ENCODE measurements around the gene OR5H15. TPM values are rescaled to one million over a fixed set of nuclear protein-coding genes. Genes with fewer than 3 reads are reported as not detected.

The OR5H15 gene
- total RNA-seq, 1 donor from 2014 or later, result not detected

DNA sequence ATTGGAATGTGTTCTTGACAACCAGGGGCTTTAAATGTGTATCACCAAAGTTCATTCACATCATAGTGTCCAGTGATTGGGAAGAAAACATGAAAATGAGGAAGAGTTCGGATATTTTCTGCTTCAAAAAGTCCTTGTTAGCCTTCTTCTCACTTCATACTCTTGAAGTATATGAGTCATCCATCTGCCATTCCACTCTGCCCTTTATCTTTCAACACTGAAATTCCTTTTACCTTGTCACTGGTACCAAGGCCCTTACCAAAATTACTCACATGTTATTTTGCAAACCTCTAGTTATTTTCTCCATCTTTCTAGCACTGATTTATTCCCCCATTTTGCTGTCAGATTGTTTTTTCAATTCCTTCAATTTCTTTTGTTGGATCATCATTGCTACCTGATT lies 32.5 kb downstream of the OR5H15 start:
- no peak overlapping the region for H3K27ac Mint-ChIP-seq (ENCODE audit: unreplicated experiment)
- no peaks in the 10 kb centered on the region for H3K36me3 Mint-ChIP-seq (ENCODE audit: low read depth, unreplicated experiment)
- TF ChIP-seq, protein P1, sequence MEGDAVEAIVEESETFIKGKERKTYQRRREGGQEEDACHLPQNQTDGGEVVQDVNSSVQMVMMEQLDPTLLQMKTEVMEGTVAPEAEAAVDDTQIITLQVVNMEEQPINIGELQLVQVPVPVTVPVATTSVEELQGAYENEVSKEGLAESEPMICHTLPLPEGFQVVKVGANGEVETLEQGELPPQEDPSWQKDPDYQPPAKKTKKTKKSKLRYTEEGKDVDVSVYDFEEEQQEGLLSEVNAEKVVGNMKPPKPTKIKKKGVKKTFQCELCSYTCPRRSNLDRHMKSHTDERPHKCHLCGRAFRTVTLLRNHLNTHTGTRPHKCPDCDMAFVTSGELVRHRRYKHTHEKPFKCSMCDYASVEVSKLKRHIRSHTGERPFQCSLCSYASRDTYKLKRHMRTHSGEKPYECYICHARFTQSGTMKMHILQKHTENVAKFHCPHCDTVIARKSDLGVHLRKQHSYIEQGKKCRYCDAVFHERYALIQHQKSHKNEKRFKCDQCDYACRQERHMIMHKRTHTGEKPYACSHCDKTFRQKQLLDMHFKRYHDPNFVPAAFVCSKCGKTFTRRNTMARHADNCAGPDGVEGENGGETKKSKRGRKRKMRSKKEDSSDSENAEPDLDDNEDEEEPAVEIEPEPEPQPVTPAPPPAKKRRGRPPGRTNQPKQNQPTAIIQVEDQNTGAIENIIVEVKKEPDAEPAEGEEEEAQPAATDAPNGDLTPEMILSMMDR (IDR thresholded peaks at IDR 0.05; ENCODE audit: unreplicated experiment), result no peak
- no peak for DNase-seq (ENCODE audit: low spot score)
- H3K27me3 Mint-ChIP-seq (ENCODE audit: unreplicated experiment), result no peaks in the 10 kb centered on the region
- no peaks in the 10 kb centered on the region for H3K9me3 Mint-ChIP-seq (ENCODE audit: unreplicated experiment)
- H3K4me1 Mint-ChIP-seq (ENCODE audit: unreplicated experiment), result no peaks in the 10 kb centered on the region
- no peak overlapping the region for H3K4me3 Mint-ChIP-seq (ENCODE audit: unreplicated experiment)

DNA sequence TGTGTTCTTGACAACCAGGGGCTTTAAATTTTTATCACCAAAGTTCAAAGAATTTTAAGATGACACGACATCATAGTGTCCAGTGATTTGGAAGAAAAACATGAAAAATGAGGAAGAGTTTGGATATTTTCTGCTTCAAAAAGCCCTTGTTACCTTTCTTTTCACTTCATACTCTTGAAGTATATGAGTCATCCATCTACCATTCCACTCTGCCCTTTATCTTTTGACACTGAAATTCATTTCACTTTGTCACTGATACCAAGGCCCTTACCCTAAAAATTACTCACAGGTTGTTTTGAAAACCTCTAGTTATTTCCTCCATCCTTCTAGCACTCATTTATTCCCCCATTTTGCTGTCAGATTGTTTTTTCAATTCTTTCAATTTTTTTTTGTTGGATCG lies 42.7 kb downstream of the OR5H15 start:
- Mint-ChIP-seq H3K27ac (ENCODE audit: unreplicated experiment) (no peak overlapping the region), H3K4me3 (ENCODE audit: unreplicated experiment) (no peak overlapping the region), H3K36me3 (ENCODE audit: low read depth, unreplicated experiment) (no peaks in the 10 kb centered on the region), H3K4me1 (ENCODE audit: unreplicated experiment) (no peaks in the 10 kb centered on the region), H3K9me3 (ENCODE audit: unreplicated experiment) (no peaks in the 10 kb centered on the region), H3K27me3 (ENCODE audit: unreplicated experiment) (no peaks in the 10 kb centered on the region)
- TF ChIP-seq, protein P1 (IDR thresholded peaks at IDR 0.05; ENCODE audit: unreplicated experiment), result no peak
- no peak for DNase-seq (ENCODE audit: low spot score)

DNA sequence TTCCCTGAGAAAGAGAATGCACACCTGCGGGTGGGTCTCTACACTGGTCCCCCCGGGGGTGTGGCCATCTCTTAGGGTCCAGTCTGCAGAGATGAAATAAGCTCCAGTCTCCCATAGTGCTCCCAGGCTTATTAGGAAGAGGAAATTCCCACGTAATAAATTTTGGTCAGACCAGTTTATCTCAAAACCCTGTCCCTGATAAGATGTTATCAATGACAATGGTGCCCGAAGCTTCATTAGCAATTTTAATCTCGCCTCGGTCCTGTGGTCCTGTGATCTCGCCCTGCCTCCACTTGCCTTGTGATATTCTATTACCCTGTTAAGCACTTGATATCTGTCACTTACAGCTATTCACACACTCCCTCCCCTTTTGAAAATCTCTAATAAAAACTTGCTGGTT lies 46.8 kb downstream of the OR5H15 start:
- peaks cover 2% of the 10 kb centered on the region for H3K27me3 Mint-ChIP-seq (ENCODE audit: unreplicated experiment)
- H3K4me3 Mint-ChIP-seq (ENCODE audit: unreplicated experiment), result no peak overlapping the region
- H3K9me3 Mint-ChIP-seq (ENCODE audit: unreplicated experiment), result no peaks in the 10 kb centered on the region
- H3K4me1 Mint-ChIP-seq (ENCODE audit: unreplicated experiment), result peaks cover 8% of the 10 kb centered on the region
- no peak overlapping the region for H3K27ac Mint-ChIP-seq (ENCODE audit: unreplicated experiment)
- no peak for DNase-seq (ENCODE audit: low spot score)
- no peaks in the 10 kb centered on the region for H3K36me3 Mint-ChIP-seq (ENCODE audit: low read depth, unreplicated experiment)
- TF ChIP-seq, protein P1 (IDR thresholded peaks at IDR 0.05; ENCODE audit: unreplicated experiment), result no peak

DNA sequence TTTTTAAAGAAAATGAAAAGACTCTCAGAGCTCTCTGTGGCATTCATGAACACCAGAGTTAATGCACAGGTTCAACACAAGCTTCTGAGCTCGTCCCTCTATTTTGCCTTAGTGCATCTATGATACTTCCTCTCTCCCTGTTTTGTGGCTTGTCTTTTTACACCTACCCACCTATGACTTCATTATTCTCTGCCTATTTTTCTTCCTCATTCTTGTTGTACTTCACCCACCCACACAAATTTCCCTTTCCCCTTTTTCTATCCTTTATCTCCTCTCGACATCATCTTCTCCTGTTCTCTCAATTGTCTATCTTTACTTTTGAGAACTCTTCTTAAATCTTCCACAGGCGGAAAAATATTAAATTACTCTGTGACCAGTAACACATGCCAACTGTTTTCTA lies 48.6 kb downstream of the OR5H15 start:
- H3K4me1 Mint-ChIP-seq (ENCODE audit: unreplicated experiment), result peaks cover 8% of the 10 kb centered on the region
- H3K4me3 Mint-ChIP-seq (ENCODE audit: unreplicated experiment), result no peak overlapping the region
- no peaks in the 10 kb centered on the region for H3K36me3 Mint-ChIP-seq (ENCODE audit: low read depth, unreplicated experiment)
- no peak for DNase-seq (ENCODE audit: low spot score)
- TF ChIP-seq, protein P1 (IDR thresholded peaks at IDR 0.05; ENCODE audit: unreplicated experiment), result no peak
- H3K9me3 Mint-ChIP-seq (ENCODE audit: unreplicated experiment), result no peaks in the 10 kb centered on the region
- peaks cover 2% of the 10 kb centered on the region for H3K27me3 Mint-ChIP-seq (ENCODE audit: unreplicated experiment)
- H3K27ac Mint-ChIP-seq (ENCODE audit: unreplicated experiment), result no peak overlapping the region

Other genes starting within 250 kb of the OR5H15 start
- 13.4 TPM for gene RIOX2, start 194.3 kb upstream of the OR5H15 start, total RNA-seq (ENCODE audit: unreplicated experiment)
- gene GABRR3, start 131.4 kb upstream of the OR5H15 start, total RNA-seq (ENCODE audit: unreplicated experiment), result not detected
- gene OR5AC2, start 79.5 kb upstream of the OR5H15 start, total RNA-seq (ENCODE audit: unreplicated experiment), result not detected
- not detected for gene OR5H1, start 36.0 kb upstream of the OR5H15 start, total RNA-seq (ENCODE audit: unreplicated experiment)
- gene OR5H14, start 19.2 kb upstream of the OR5H15 start, total RNA-seq (ENCODE audit: unreplicated experiment), result not detected
- not detected for gene OR5H6, start 97.5 kb downstream of the OR5H15 start, total RNA-seq (ENCODE audit: unreplicated experiment)
- not detected for gene OR5H2, start 115.8 kb downstream of the OR5H15 start, total RNA-seq (ENCODE audit: unreplicated experiment)
- not detected for gene OR5K4, start 187.2 kb downstream of the OR5H15 start, total RNA-seq (ENCODE audit: unreplicated experiment)
- not detected for gene OR5K3, start 224.0 kb downstream of the OR5H15 start, total RNA-seq (ENCODE audit: unreplicated experiment)

All from endothelial cell (in vitro differentiated cells).